Mesendoderm (in vitro differentiated cells): ENCODE data around the gene NBEA.
"Not testable (repeated sequence)": the region's sequence is repeated elsewhere in the genome, so short reads cannot be mapped to it uniquely, and the experiment has no call there.

Experiments
- DNase-seq: peaks from one replicate; pipeline ENCODE4 v3.0.0; 2013
- H2AK5ac ChIP-seq: 2 replicates; pipeline ENCODE4 v1.6.1; 2013; ENCODE audit warnings: low read length, inconsistent platforms
- H2BK120ac ChIP-seq: 2 replicates; pipeline ENCODE4 v1.6.1; 2013; ENCODE audit warnings: low read depth, mild to moderate bottlenecking, low read length, moderate library complexity, mixed read lengths
- H2BK15ac ChIP-seq: replicated peaks from 2 replicates; pipeline ENCODE4 v1.6.1; 2013; ENCODE audit warnings: low read depth, mild to moderate bottlenecking, moderate library complexity
- H2BK5ac ChIP-seq: 2 replicates; pipeline ENCODE4 v1.6.1; 2013; ENCODE audit warnings: low read length, inconsistent platforms
- H3K18ac ChIP-seq: 2 replicates; pipeline ENCODE4 v1.6.1; 2013; ENCODE audit warnings: mild to moderate bottlenecking, low read length, mixed read lengths
- H3K23ac ChIP-seq: one replicate; pipeline ENCODE4 v1.6.1; 2013; ENCODE audit warnings: low read length
- H3K27ac ChIP-seq: 2 replicates; pipeline ENCODE4 v1.5.1; 2013; ENCODE audit warnings: low read depth, mild to moderate bottlenecking, inconsistent platforms, low read length, moderate library complexity
- H3K27me3 ChIP-seq: 2 replicates; pipeline ENCODE4 v1.6.1; 2013; ENCODE audit warnings: low read length, control low read depth, mild to moderate bottlenecking, inconsistent platforms; ENCODE audit not compliant: insufficient read depth, poor library complexity
- H3K36me3 ChIP-seq: 2 replicates; pipeline ENCODE4 v1.6.1; 2013; ENCODE audit warnings: low read length, inconsistent platforms; ENCODE audit not compliant: control insufficient read depth, insufficient read depth
- H3K4ac ChIP-seq: one replicate; pipeline ENCODE4 v1.6.1; 2013; ENCODE audit warnings: low read depth, mild to moderate bottlenecking, low read length, moderate library complexity
- H3K4me1 ChIP-seq: 2 replicates; pipeline ENCODE4 v1.6.1; 2013; ENCODE audit warnings: low read depth, low read length, inconsistent platforms; ENCODE audit not compliant: control insufficient read depth
- H3K4me2 ChIP-seq: 2 replicates; pipeline ENCODE4 v1.6.1; 2013; ENCODE audit warnings: low read length
- H3K4me3 ChIP-seq: 2 replicates; pipeline ENCODE4 v1.5.1; 2013; ENCODE audit warnings: mild to moderate bottlenecking, low read length
- H3K56ac ChIP-seq: one replicate; pipeline ENCODE4 v1.6.1; 2013; ENCODE audit warnings: low read length
- H3K79me1 ChIP-seq: 2 replicates; pipeline ENCODE4 v1.6.1; 2013; ENCODE audit warnings: low read length, inconsistent platforms
- H3K79me2 ChIP-seq: 2 replicates; pipeline ENCODE4 v1.6.1; 2013; ENCODE audit warnings: mild to moderate bottlenecking, low read length; ENCODE audit not compliant: control insufficient read depth, insufficient read depth
- H3K9ac ChIP-seq: 2 replicates; pipeline ENCODE4 v1.6.1; 2013; ENCODE audit warnings: low read length, inconsistent platforms
- H4K5ac ChIP-seq: one replicate; pipeline ENCODE4 v1.6.1; 2013; ENCODE audit warnings: low read length
- H4K8ac ChIP-seq: one replicate; pipeline ENCODE4 v1.6.1; 2013; ENCODE audit warnings: low read depth, mild to moderate bottlenecking, control low read depth, low read length, moderate library complexity
- WGBS: extraction: QIAGEN DNeasy Blood & Tissue Kit; methylation state at CpG from one replicate; pipeline ENCODE4 v1.1.7; 2013; ENCODE audit warnings: low lambda C conversion rate, missing lambda C conversion rate; ENCODE audit not compliant: insufficient coverage; ENCODE audit errors: extremely low coverage; 5-methylcytosine and 5-hydroxymethylcytosine counted together

Gene NBEA

GRCh38 chr13:34985199-34985598 lies 43.1 kb downstream of the NBEA start:
- not testable (repeated sequence) for H3K79me1 ChIP-seq, H3K27me3 ChIP-seq, DNase-seq, H2BK120ac ChIP-seq, H3K23ac ChIP-seq, H3K27ac ChIP-seq, H2BK15ac ChIP-seq, H3K36me3 ChIP-seq, H3K18ac ChIP-seq, H4K5ac ChIP-seq, H2AK5ac ChIP-seq, H4K8ac ChIP-seq, H3K9ac ChIP-seq, H2BK5ac ChIP-seq, H3K4me2 ChIP-seq, H3K4me1 ChIP-seq, H3K56ac ChIP-seq, H3K4ac ChIP-seq, H3K4me3 ChIP-seq, H3K79me2 ChIP-seq
- WGBS = no CpG with 5 or more reads among the region's 5 CpGs

DNA sequence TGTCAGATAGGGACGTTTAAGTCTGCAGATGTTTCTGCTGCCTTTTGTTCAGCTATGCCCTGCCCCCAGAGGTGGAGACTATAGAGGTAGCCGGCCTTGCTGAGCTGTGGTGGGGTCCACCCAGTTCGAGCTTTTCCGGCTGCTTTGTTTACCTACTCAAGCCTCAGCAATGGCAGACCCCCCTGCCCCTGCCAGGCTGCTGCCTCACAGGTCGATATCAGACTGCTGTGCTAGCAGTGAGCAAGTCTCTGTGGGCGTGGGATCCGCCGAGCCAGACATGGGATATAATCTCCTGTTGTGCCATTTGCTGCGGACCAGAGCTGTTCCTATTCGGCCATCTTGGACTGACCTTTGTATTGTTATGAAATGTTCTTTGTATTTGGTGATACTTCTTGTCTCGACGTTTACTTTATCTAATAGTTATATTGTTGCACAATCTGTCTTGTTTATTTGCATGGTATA lies 46.3 kb downstream of the NBEA start:
- no peak overlapping the region for H3K56ac ChIP-seq
- H3K36me3 ChIP-seq = no peaks in the 10 kb centered on the region
- H3K4me2 ChIP-seq = no peak overlapping the region
- H2AK5ac ChIP-seq = no peak overlapping the region
- no peak overlapping the region for H3K4me3 ChIP-seq
- no peak overlapping the region for H3K4ac ChIP-seq
- H2BK5ac ChIP-seq = no peak overlapping the region
- peaks cover 2% of the 10 kb centered on the region for H3K79me1 ChIP-seq
- no peak overlapping the region for H3K23ac ChIP-seq
- H3K9ac ChIP-seq = no peak overlapping the region
- DNase-seq = no peak
- H2BK15ac ChIP-seq = no peak overlapping the region
- no peaks in the 10 kb centered on the region for H3K4me1 ChIP-seq
- no peaks in the 10 kb centered on the region for H3K79me2 ChIP-seq
- no peaks in the 10 kb centered on the region for H3K27me3 ChIP-seq
- H2BK120ac ChIP-seq = no peak overlapping the region
- H4K5ac ChIP-seq = no peak overlapping the region
- WGBS = no CpG with 5 or more reads among the region's 12 CpGs
- H3K27ac ChIP-seq = no peak overlapping the region
- H3K18ac ChIP-seq = no peak overlapping the region
- H4K8ac ChIP-seq = no peak overlapping the region

- Histone ChIP-seq H3K79me2 (no peaks in the 10 kb centered on the region), H3K36me3 (no peaks in the 10 kb centered on the region), H3K56ac (no peak overlapping the region), H3K9ac (no peak overlapping the region), H3K23ac (no peak overlapping the region), H3K4ac (no peak overlapping the region), H3K18ac (no peak overlapping the region), H3K4me2 (no peak overlapping the region), H2BK120ac (no peak overlapping the region), H4K5ac (no peak overlapping the region), H3K4me1 (no peaks in the 10 kb centered on the region), H4K8ac (no peak overlapping the region), H3K79me1 (peaks cover 2% of the 10 kb centered on the region), H2BK15ac (no peak overlapping the region), H2AK5ac (no peak overlapping the region), H3K4me3 (no peak overlapping the region), H3K27ac (no peak overlapping the region), H2BK5ac (no peak overlapping the region), H3K27me3 (no peaks in the 10 kb centered on the region)
- no peak for DNase-seq
- no CpG with 5 or more reads among the region's 1 CpG for WGBS
These were observed 48.5 kb downstream of the NBEA start for GRCh38 chr13:34990399-34991214.

- WGBS = no CpG with 5 or more reads among the region's 3 CpGs
- H4K5ac ChIP-seq = no peak overlapping the region
- no peak overlapping the region for H2BK120ac ChIP-seq
- no peaks in the 10 kb centered on the region for H3K79me1 ChIP-seq
- H3K4me2 ChIP-seq = no peak overlapping the region
- no peaks in the 10 kb centered on the region for H3K36me3 ChIP-seq
- H3K56ac ChIP-seq = no peak overlapping the region
- no peaks in the 10 kb centered on the region for H3K4me1 ChIP-seq
- H3K9ac ChIP-seq = no peak overlapping the region
- H2AK5ac ChIP-seq = no peak overlapping the region
- no peak overlapping the region for H3K4me3 ChIP-seq
- H3K27ac ChIP-seq = no peak overlapping the region
- H3K23ac ChIP-seq = no peak overlapping the region
- H3K4ac ChIP-seq = no peak overlapping the region
- H2BK5ac ChIP-seq = no peak overlapping the region
- no peak overlapping the region for H3K18ac ChIP-seq
- H3K79me2 ChIP-seq = no peaks in the 10 kb centered on the region
- H2BK15ac ChIP-seq = no peak overlapping the region
- no peaks in the 10 kb centered on the region for H3K27me3 ChIP-seq
- no peak for DNase-seq
- no peak overlapping the region for H4K8ac ChIP-seq
These were observed 51.4 kb downstream of the NBEA start for GRCh38 chr13:34993470-34993869.

DNA sequence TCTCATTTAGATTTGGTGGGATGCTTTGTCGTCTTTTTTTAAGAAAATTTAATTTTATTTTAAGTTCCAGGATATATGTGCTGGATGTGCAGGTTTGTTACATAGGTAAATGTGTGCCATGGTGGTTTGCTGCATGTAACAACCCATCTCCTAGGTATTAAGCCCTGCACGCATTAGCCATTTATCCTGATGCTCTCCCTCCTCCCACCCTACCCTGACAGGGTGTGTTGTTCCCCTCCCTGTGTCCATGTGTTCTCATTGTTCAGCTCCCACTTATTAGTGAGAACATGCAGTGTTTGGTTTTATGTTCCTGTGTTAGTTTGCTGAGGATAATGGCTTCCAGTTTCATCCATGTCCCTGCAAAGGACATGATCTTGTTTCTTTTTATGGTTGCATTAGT lies 61.7 kb downstream of the NBEA start:
- 100% methylated on average over 1 of the region's 2 CpGs for WGBS
- H3K79me2 ChIP-seq, H3K4ac ChIP-seq: not testable (repeated sequence)

DNA sequence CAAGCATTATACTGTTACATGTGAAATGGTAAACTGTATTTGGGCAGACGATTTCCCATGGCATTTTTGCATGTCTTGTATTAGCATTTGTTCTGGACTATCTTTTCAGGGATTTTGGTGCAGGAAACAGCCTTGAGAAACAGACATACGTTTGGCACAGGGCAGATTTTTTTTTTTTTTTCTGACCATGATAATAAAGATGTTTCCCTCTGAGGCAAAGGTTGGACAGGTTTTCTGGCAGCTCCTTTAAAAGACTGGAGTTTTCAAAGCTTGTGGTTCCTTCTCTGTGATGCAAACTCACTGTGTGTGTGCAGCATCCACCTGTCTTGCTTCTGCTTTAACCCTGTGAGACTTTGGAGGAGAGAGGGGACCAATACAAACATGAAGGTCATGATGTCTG lies 63.0 kb downstream of the NBEA start:
- H3K18ac ChIP-seq = no peak overlapping the region
- H3K4me2 ChIP-seq = no peak overlapping the region
- no peak overlapping the region for H2BK120ac ChIP-seq
- no peak overlapping the region for H3K9ac ChIP-seq
- no CpG with 5 or more reads among the region's 2 CpGs for WGBS
- H3K56ac ChIP-seq = no peak overlapping the region
- no peak overlapping the region for H2AK5ac ChIP-seq
- H3K23ac ChIP-seq = no peak overlapping the region
- H2BK15ac ChIP-seq = no peak overlapping the region
- DNase-seq = no peak
- no peaks in the 10 kb centered on the region for H3K27me3 ChIP-seq
- no peaks in the 10 kb centered on the region for H3K79me1 ChIP-seq
- no peak overlapping the region for H3K27ac ChIP-seq
- H3K4me1 ChIP-seq = no peaks in the 10 kb centered on the region
- no peak overlapping the region for H3K4me3 ChIP-seq
- H4K5ac ChIP-seq = no peak overlapping the region
- H3K4ac ChIP-seq = no peak overlapping the region
- H3K36me3 ChIP-seq = no peaks in the 10 kb centered on the region
- H2BK5ac ChIP-seq = no peak overlapping the region
- H3K79me2 ChIP-seq = peaks cover 2% of the 10 kb centered on the region
- H4K8ac ChIP-seq = no peak overlapping the region

More for the DNA sequence above, 61.7 kb downstream of the NBEA start:
- H2AK5ac ChIP-seq, H3K23ac ChIP-seq, H3K27ac ChIP-seq, H3K18ac ChIP-seq, H3K4me1 ChIP-seq, H3K27me3 ChIP-seq, H3K4me3 ChIP-seq, DNase-seq, H4K5ac ChIP-seq, H2BK5ac ChIP-seq, H3K56ac ChIP-seq, H3K4me2 ChIP-seq, H3K9ac ChIP-seq, H3K36me3 ChIP-seq, H2BK120ac ChIP-seq, H2BK15ac ChIP-seq, H3K79me1 ChIP-seq, H4K8ac ChIP-seq: not testable (repeated sequence)
